Caki2 (cell line): ENCODE data around the gene TRIM63. TPM values are rescaled to one million over a fixed set of nuclear protein-coding genes. Genes with fewer than 3 reads are reported as not detected.

Source experiments
- DNase-seq: peaks from one replicate; pipeline ENCODE4 v3.0.0-alpha.2; 2015; ENCODE audit warnings: low read depth
- in situ Hi-C: cut with HindIII; loops from 2 replicates; pipeline ENCODE4 v1.10.0; 2016; ENCODE audit warnings: low sequenced_read_pairs, low pct_unique_long_range_greater_than_20kb, mixed read lengths
- total RNA-seq: library from RNA; depleted of rRNA; stranded (reverse); fragments of >200 nt; shearing (Covaris generic); gene quantifications from 2 replicates; pipeline ENCODE4 v1.2.3, GENCODE V29; 2014; ENCODE audit warnings: low replicate concordance

TRIM63 gene
- total RNA-seq, 1 experiment from 2014 or later, result not detected

GRCh38 chr1:26041978-26042377 lies 25.5 kb downstream of the TRIM63 start:
- no peak for DNase-seq
- in situ Hi-C loops, result no loop called here

- no peak for DNase-seq
- in situ Hi-C loops, result no loop called here
Measured at GRCh38 chr1:26041401-26041800, 26.0 kb downstream of the TRIM63 start.

GRCh38 chr1:26038904-26039303 lies 28.5 kb downstream of the TRIM63 start:
- no peak for DNase-seq
- in situ Hi-C loops, result no loop called here

GRCh38 chr1:26038477-26038876 lies 29.0 kb downstream of the TRIM63 start:
- DNase-seq, result no peak
- in situ Hi-C loops, result no loop called here

- in situ Hi-C loops, result no loop called here
- DNase-seq, result no peak
Measured at GRCh38 chr1:26037904-26038303, 29.5 kb downstream of the TRIM63 start.

- in situ Hi-C loops, result no loop called here
- peak; percentile 26 for DNase-seq
Measured at GRCh38 chr1:26036756-26037281, 30.6 kb downstream of the TRIM63 start.

GRCh38 chr1:26035959-26036755 lies 31.3 kb downstream of the TRIM63 start:
- in situ Hi-C loops, result no loop called here
- peak; percentile 77 for DNase-seq

- in situ Hi-C loops, result no loop called here
- DNase-seq, result peak; percentile 82
Measured at GRCh38 chr1:26035203-26035958, 32.0 kb downstream of the TRIM63 start.

GRCh38 chr1:26034504-26035202 lies 32.8 kb downstream of the TRIM63 start:
- no peak for DNase-seq
- in situ Hi-C loops, result no loop called here

- in situ Hi-C loops, result no loop called here
- DNase-seq, result no peak
Measured at GRCh38 chr1:26032656-26033357, 34.6 kb downstream of the TRIM63 start.

GRCh38 chr1:26031611-26032220 lies 35.7 kb downstream of the TRIM63 start:
- DNase-seq, result no peak
- in situ Hi-C loops, result no loop called here

GRCh38 chr1:26031196-26031595 lies 36.2 kb downstream of the TRIM63 start:
- DNase-seq, result no peak
- in situ Hi-C loops, result no loop called here

GRCh38 chr1:26029864-26030481 lies 37.5 kb downstream of the TRIM63 start:
- DNase-seq, result no peak
- in situ Hi-C loops, result no loop called here

GRCh38 chr1:26029054-26029863 lies 38.2 kb downstream of the TRIM63 start:
- in situ Hi-C loops, result no loop called here
- DNase-seq, result no peak

- DNase-seq, result no peak
- in situ Hi-C loops, result no loop called here
Measured at GRCh38 chr1:26028490-26028980, 38.9 kb downstream of the TRIM63 start.

- DNase-seq, result no peak
- in situ Hi-C loops, result no loop called here
Measured at GRCh38 chr1:26027716-26028489, 39.5 kb downstream of the TRIM63 start.
